ENCODE results near the gene TCERG1.

- TF ChIP-seq SPI1 (IDR thresholded peaks at IDR 0.05; ENCODE audit: borderline replicate concordance, low read depth, low read length) = no peak
- no peak for TF ChIP-seq SAP30 (IDR thresholded peaks at IDR 0.05; ENCODE audit: borderline replicate concordance, insufficient read depth, low read depth, low read length, poor library complexity, severe bottlenecking)
- no peak for TF ChIP-seq ZNF584 (CRISPR knock-in tag; IDR thresholded peaks at IDR 0.05; ENCODE audit: low read depth)
- no peak for TF ChIP-seq TRIM24 (IDR thresholded peaks at IDR 0.05)
- no peak for TF ChIP-seq ZBTB49 (CRISPR knock-in tag; IDR thresholded peaks at IDR 0.05; ENCODE audit: borderline replicate concordance)
- TF ChIP-seq FOS (IDR thresholded peaks at IDR 0.05; ENCODE audit: extremely low read depth, insufficient read length) = no peak
- no peak for TF ChIP-seq ATF1 (CRISPR knock-in tag; IDR thresholded peaks at IDR 0.05)
- no peak for TF ChIP-seq ATF1 (tag; IDR thresholded peaks at IDR 0.05)
- no peak for TF ChIP-seq SIN3A (IDR thresholded peaks at IDR 0.05; ENCODE audit: borderline replicate concordance in 2 of 2, control insufficient read depth in 1 of 2, low read depth in 2 of 2, low read length in 2 of 2)
- TF ChIP-seq CAMTA2 (CRISPR knock-in tag; conservative IDR thresholded peaks at IDR 0.05) = no peak
These were observed 73.6 kb downstream of the TCERG1 start for GRCh38 chr5:146520731-146521130.
